ENCODE results near the gene FAM110D. TPM values are rescaled to one million over a fixed set of nuclear protein-coding genes. Genes with fewer than 3 reads are reported as not detected.

Gene FAM110D
- total RNA-seq, 4 donors from 2014 or later, result 2.4 to 3.6 (median 2.7) TPM

- H3K4me1 ChIP-seq, result peaks cover 18% of the 10 kb centered on the region
- H3K27me3 ChIP-seq, result no peaks in the 10 kb centered on the region
- WGBS, result 74% methylated on average over 7 of the region's 9 CpGs
- no peak for DNase-seq (ENCODE audit: low spot score in 2 of 2)
- H3K9me3 ChIP-seq, result no peaks in the 10 kb centered on the region
- TF ChIP-seq POLR2A (IDR thresholded peaks at IDR 0.05) (no peak), EP300 (IDR thresholded peaks at IDR 0.05) (no peak), POLR2AphosphoS5 (IDR thresholded peaks at IDR 0.05) (no peak)
- TF ChIP-seq, protein P1, sequence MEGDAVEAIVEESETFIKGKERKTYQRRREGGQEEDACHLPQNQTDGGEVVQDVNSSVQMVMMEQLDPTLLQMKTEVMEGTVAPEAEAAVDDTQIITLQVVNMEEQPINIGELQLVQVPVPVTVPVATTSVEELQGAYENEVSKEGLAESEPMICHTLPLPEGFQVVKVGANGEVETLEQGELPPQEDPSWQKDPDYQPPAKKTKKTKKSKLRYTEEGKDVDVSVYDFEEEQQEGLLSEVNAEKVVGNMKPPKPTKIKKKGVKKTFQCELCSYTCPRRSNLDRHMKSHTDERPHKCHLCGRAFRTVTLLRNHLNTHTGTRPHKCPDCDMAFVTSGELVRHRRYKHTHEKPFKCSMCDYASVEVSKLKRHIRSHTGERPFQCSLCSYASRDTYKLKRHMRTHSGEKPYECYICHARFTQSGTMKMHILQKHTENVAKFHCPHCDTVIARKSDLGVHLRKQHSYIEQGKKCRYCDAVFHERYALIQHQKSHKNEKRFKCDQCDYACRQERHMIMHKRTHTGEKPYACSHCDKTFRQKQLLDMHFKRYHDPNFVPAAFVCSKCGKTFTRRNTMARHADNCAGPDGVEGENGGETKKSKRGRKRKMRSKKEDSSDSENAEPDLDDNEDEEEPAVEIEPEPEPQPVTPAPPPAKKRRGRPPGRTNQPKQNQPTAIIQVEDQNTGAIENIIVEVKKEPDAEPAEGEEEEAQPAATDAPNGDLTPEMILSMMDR (IDR thresholded peaks at IDR 0.05), result no peak
- no peak overlapping the region for H3K27ac ChIP-seq
- peaks cover 3% of the 10 kb centered on the region for H3K36me3 ChIP-seq
- peak overlapping the region; percentile 90 for H3K4me3 ChIP-seq
Observed at GRCh38 chr1:26170472-26170821, 11.6 kb downstream of the FAM110D start.

- Histone ChIP-seq H3K27ac (no peak within 1 kb of the TSS), H3K9me3 (no peaks in the 10 kb centered on the region), H3K4me1 (peaks cover 18% of the 10 kb centered on the region), H3K27me3 (no peaks in the 10 kb centered on the region), H3K4me3 (peak within 1 kb of the TSS; percentile 90), H3K36me3 (peaks cover 3% of the 10 kb centered on the region)
- WGBS, result 91% methylated on average over 29 of the region's 34 CpGs
- no peak for DNase-seq (ENCODE audit: low spot score in 2 of 2)
- no peak for TF ChIP-seq EP300 (IDR thresholded peaks at IDR 0.05)
- TF ChIP-seq, protein P1 (IDR thresholded peaks at IDR 0.05), result no peak
- no peak for TF ChIP-seq POLR2A (IDR thresholded peaks at IDR 0.05)
- no peak for TF ChIP-seq POLR2AphosphoS5 (IDR thresholded peaks at IDR 0.05)
Observed at GRCh38 chr1:26171084-26172072, 12.5 kb downstream of the FAM110D start, which contains the start of gene ZNF593OS. TSS of gene ZNF593OS (minus strand) at chr1:26171832. CDS start at chr1:26171661, 171 bp downstream.

DNA sequence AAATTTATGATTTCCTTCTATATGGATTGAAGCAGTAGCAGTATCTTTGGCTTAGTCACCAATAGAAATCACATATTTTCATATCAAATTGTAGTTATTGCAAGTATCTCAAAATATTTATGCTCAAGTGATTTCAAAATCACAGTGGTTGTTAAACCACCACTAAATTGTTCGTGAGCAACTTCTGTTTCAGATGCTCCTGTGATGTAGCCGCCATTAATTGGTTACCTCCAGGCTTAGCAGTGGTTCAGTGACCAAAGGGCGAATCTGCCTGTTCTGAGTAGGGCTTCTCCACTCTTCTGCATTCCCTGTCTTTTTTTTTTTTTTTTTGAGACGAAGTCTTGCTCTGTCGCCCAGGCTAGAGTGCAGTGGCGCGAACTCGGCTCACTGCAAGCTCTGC, 16.5 kb downstream of the FAM110D start:
- Histone ChIP-seq H3K27me3 (no peaks in the 10 kb centered on the region), H3K36me3 (peaks cover 3% of the 10 kb centered on the region), H3K4me1 (peaks cover 18% of the 10 kb centered on the region), H3K9me3 (no peaks in the 10 kb centered on the region), H3K27ac (no peak overlapping the region), H3K4me3 (no peak overlapping the region)
- TF ChIP-seq POLR2A (IDR thresholded peaks at IDR 0.05), result no peak
- TF ChIP-seq EP300 (IDR thresholded peaks at IDR 0.05), result no peak
- no peak for TF ChIP-seq POLR2AphosphoS5 (IDR thresholded peaks at IDR 0.05)
- TF ChIP-seq, protein P1 (IDR thresholded peaks at IDR 0.05), result no peak
- 92% methylated on average over 8 of the region's 8 CpGs for WGBS
- DNase-seq (ENCODE audit: low spot score in 2 of 2), result no peak

- TF ChIP-seq POLR2AphosphoS5 (IDR thresholded peaks at IDR 0.05), result no peak
- TF ChIP-seq, protein P1 (IDR thresholded peaks at IDR 0.05), result no peak
- no peak for TF ChIP-seq POLR2A (IDR thresholded peaks at IDR 0.05)
- TF ChIP-seq EP300 (IDR thresholded peaks at IDR 0.05), result no peak
- no peak for DNase-seq (ENCODE audit: low spot score in 2 of 2)
- no peaks in the 10 kb centered on the region for H3K9me3 ChIP-seq
- no peaks in the 10 kb centered on the region for H3K36me3 ChIP-seq
- peak within 1 kb of the TSS; percentile 52 for H3K27ac ChIP-seq
- 39% methylated on average over 12 of the region's 21 CpGs for WGBS
- peaks cover 8% of the 10 kb centered on the region for H3K4me1 ChIP-seq
- peak within 1 kb of the TSS; percentile 42 for H3K4me3 ChIP-seq
- no peaks in the 10 kb centered on the region for H3K27me3 ChIP-seq
Observed at GRCh38 chr1:26177182-26177684, 18.4 kb downstream of the FAM110D start, which contains the start of gene CNKSR1. TSS of gene CNKSR1 (plus strand) at chr1:26177491. CDS start at chr1:26177548, 57 bp downstream.

DNA sequence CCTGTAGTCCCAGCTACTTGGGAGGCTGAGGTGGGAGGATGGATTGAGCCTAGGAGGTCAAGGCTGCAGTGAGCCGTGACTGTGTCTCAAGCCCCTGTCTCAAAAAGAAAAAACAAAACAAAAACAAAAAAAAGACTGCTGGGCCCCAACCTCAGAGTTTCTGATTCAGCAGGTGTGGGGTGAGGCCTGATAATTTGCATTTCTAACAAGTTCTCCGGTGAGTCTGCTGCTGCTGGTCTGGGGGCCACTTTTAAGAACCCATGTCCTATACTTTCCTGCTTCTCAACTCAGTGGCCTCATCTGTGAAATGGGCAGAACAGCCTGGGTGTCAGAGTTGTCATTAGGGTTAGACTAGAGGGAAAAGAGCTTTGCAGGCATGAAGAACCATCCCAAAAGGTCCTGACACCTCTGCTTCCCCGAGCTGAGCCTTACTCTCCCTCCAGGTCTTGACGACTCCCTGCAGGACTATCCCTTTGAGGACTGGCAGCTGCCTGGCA, 21.2 kb downstream of the FAM110D start:
- peaks cover 17% of the 10 kb centered on the region for H3K36me3 ChIP-seq
- H3K4me1 ChIP-seq, result peaks cover 8% of the 10 kb centered on the region
- 82% methylated on average over 4 of the region's 4 CpGs for WGBS
- H3K9me3 ChIP-seq, result no peaks in the 10 kb centered on the region
- no peak for TF ChIP-seq POLR2AphosphoS5 (IDR thresholded peaks at IDR 0.05)
- no peak for TF ChIP-seq POLR2A (IDR thresholded peaks at IDR 0.05)
- TF ChIP-seq EP300 (IDR thresholded peaks at IDR 0.05), result no peak
- TF ChIP-seq, protein P1 (IDR thresholded peaks at IDR 0.05), result no peak
- no peak overlapping the region for H3K27ac ChIP-seq
- no peak for DNase-seq (ENCODE audit: low spot score in 2 of 2)
- H3K27me3 ChIP-seq, result no peaks in the 10 kb centered on the region
- no peak overlapping the region for H3K4me3 ChIP-seq

All from suprapubic skin (tissue), 4 donors.